ENCODE results near the gene MTHFD2L.

DNA sequence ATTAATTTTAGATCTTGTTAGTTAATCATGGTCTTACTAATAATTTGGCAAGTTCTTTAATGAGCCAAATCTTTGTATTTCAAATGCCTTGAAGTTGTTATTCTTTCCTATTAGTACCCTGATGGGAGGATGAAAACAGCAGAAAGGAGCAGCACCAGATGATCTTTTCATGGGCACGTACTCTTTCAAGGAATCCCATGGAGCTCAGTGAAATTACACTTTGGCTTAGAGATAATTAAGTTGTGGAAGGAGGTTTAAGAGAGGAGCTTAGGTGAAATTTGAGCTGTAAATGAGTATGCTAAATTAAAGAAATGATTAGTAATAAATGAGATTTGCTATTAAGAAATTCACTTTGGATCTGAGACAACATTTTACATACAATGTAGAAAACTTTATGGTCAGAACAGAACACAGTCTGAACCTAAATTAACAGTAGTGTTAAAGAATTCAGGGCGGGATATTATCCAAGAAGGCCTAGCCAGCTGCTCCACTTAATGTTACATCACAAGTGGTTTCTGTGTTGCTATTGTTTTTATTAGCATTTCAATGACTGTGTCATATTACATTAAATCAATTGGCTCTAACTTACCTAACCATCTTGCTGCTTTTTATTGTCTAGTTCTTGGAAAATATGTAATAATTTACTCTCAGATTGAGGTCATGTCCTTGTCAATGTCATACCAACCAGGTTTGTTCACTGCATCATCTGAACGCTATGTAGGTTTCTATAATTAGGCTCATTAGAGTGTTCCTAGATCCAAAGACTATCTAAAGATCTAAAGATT is 3.9 kb downstream of the MTHFD2L start:
- no peak for TF ChIP-seq POLR2AphosphoS5 (IDR thresholded peaks at IDR 0.05; ENCODE audit: low read depth, low read length)
- TF ChIP-seq TAF1 (IDR thresholded peaks at IDR 0.05; ENCODE audit: low read depth, low read length), result no peak
- no peak for TF ChIP-seq POLR2A (IDR thresholded peaks at IDR 0.05; ENCODE audit: low read depth, low read length)

Data from GM12891 (cell line).